CD14-positive monocyte (primary cell): Measurements from ENCODE around the gene RNF227. TPM values are rescaled to one million over a fixed set of nuclear protein-coding genes. Genes with fewer than 3 reads are reported as not detected.
A peak's percentile ranks its signal among the peaks of the same experiment; 100 is the strongest.
"Not testable (repeated sequence)": the region's sequence is repeated elsewhere in the genome, so short reads cannot be mapped to it uniquely, and the experiment has no call there.

Experiments
- DNase-seq, 3 donors: peaks; one replicate each; pipeline ENCODE4 v3.0.0-alpha.2; 2011 to 2022
- H2AFZ ChIP-seq: 2 replicates; pipeline ENCODE4 v1.6.0; 2012; ENCODE audit warnings: mild to moderate bottlenecking, low read depth, low read length, inconsistent platforms; ENCODE audit not compliant: insufficient read depth, poor library complexity, severe bottlenecking
- H3K27ac ChIP-seq, 2 donors: 1 replicate in 1 of 2; 2 replicates in 1 of 2; pipeline ENCODE4 v1.5.1; 2012 to 2013; ENCODE audit warnings: low read length in 2 of 2, control low read depth in 1 of 2, inconsistent platforms in 1 of 2, low read depth in 1 of 2, mild to moderate bottlenecking in 1 of 2
- H3K27me3 ChIP-seq, 2 donors: one replicate each; pipeline versions ENCODE4 v1.6.0 to v1.6.1; 2011 to 2013; ENCODE audit warnings: low read length in 2 of 2; ENCODE audit not compliant: control insufficient read depth in 2 of 2, insufficient read depth in 2 of 2
- H3K36me3 ChIP-seq, 2 donors: replicated peaks in 1 of 2; 1 replicate in 1 of 2; 2 replicates in 1 of 2; pipeline versions ENCODE4 v1.5.1 to v1.6.1; 2012 to 2013; ENCODE audit warnings: low read length in 2 of 2, control low read depth in 1 of 2, inconsistent platforms in 1 of 2, mild to moderate bottlenecking in 1 of 2; ENCODE audit not compliant: insufficient read depth in 2 of 2, control insufficient read depth in 1 of 2
- H3K4me1 ChIP-seq, 2 donors: 1 replicate in 1 of 2; 2 replicates in 1 of 2; pipeline versions ENCODE4 v1.5.1 to v1.6.1; 2012 to 2013; ENCODE audit warnings: low read length in 2 of 2, control low read depth in 1 of 2, inconsistent platforms in 1 of 2, mild to moderate bottlenecking in 1 of 2, moderate library complexity in 1 of 2; ENCODE audit not compliant: insufficient read depth in 2 of 2, control insufficient read depth in 1 of 2
- H3K4me2 ChIP-seq: replicated peaks from 2 replicates; pipeline ENCODE3; 2012; ENCODE audit warnings: low read length, moderate library complexity, mild to moderate bottlenecking; ENCODE audit not compliant: poor library complexity, severe bottlenecking; ENCODE audit errors: extremely low read depth
- H3K4me3 ChIP-seq, 3 experiments: fragments of 200-600 bp in 1 of 3; sonication (generic) in 1 of 3; replicated peaks in 1 of 3; 1 replicate in 2 of 3; 2 replicates in 1 of 3; pipeline ENCODE4 v1.5.1; 2011 to 2013; ENCODE audit warnings: low read length in 3 of 3, mild to moderate bottlenecking in 3 of 3, control low read depth in 2 of 3, low read depth in 2 of 3, inconsistent platforms in 1 of 3, moderate library complexity in 1 of 3
- H3K79me2 ChIP-seq: 2 replicates; pipeline ENCODE4 v1.6.0; 2012; ENCODE audit warnings: mild to moderate bottlenecking, control low read depth, inconsistent platforms, low read length, moderate library complexity; ENCODE audit not compliant: insufficient read depth
- H3K9ac ChIP-seq: 2 replicates; pipeline ENCODE4 v1.6.0; 2017; ENCODE audit warnings: low read length, mild to moderate bottlenecking; ENCODE audit not compliant: insufficient read depth, poor library complexity, severe bottlenecking
- H3K9me3 ChIP-seq, 2 donors: replicated peaks in 1 of 2; 1 replicate in 1 of 2; 2 replicates in 1 of 2; pipeline versions ENCODE4 v1.5.1 to v1.6.1; 2012 to 2013; ENCODE audit warnings: low read length in 2 of 2, control low read depth in 1 of 2; ENCODE audit not compliant: control insufficient read depth in 1 of 2, insufficient read depth in 1 of 2
- H4K20me1 ChIP-seq: 2 replicates; pipeline ENCODE4 v1.6.0; 2012; ENCODE audit warnings: mild to moderate bottlenecking, low read length, control low read depth, moderate library complexity; ENCODE audit not compliant: insufficient read depth
- H3K27ac Mint-ChIP-seq, 7 donors: one replicate each; pipeline ENCODE4 v1.8.0; 2020; ENCODE audit warnings: mild to moderate bottlenecking in 7 of 7, mixed read lengths in 7 of 7, moderate library complexity in 6 of 7, inconsistent platforms in 2 of 7
- H3K27me3 Mint-ChIP-seq, 3 donors: one replicate each; pipeline ENCODE4 v1.8.0; 2021 to 2022; ENCODE audit warnings: low read depth in 3 of 3, mild to moderate bottlenecking in 3 of 3, mixed read lengths in 3 of 3, moderate library complexity in 3 of 3, inconsistent platforms in 1 of 3
- H3K36me3 Mint-ChIP-seq, 2 donors: one replicate each; pipeline ENCODE4 v1.8.0; 2020; ENCODE audit warnings: mixed read lengths in 2 of 2, inconsistent platforms in 1 of 2, mild to moderate bottlenecking in 1 of 2
- H3K4me1 Mint-ChIP-seq: one replicate; pipeline ENCODE4 v1.8.0; 2020; ENCODE audit warnings: mild to moderate bottlenecking, mixed read lengths
- H3K4me3 Mint-ChIP-seq, 2 donors: one replicate each; pipeline ENCODE4 v1.8.0; 2020; ENCODE audit warnings: mild to moderate bottlenecking in 2 of 2, mixed read lengths in 2 of 2, moderate library complexity in 1 of 2
- H3K9me3 Mint-ChIP-seq, 7 donors: one replicate each; pipeline ENCODE4 v1.8.0; 2020 to 2022; ENCODE audit warnings: mixed read lengths in 7 of 7, mild to moderate bottlenecking in 6 of 7, moderate library complexity in 6 of 7, inconsistent platforms in 2 of 7
- WGBS: methylation state at CpG from one replicate; pipeline ENCODE4 v1.1.5; 2013; ENCODE audit warnings: missing lambda C conversion rate; ENCODE audit not compliant: insufficient coverage; 5-methylcytosine and 5-hydroxymethylcytosine counted together
- intact Hi-C, 2 donors: fragments of 100-400 bp; cut with micrococcal nuclease; formaldehyde crosslinking; loops; one replicate each; pipeline versions ENCODE4 v1.15.0 to v1.15.1; 2023
- polyA plus RNA-seq, 3 donors: library from polyadenylated mRNA; depleted of rRNA in 1 of 3; unstranded in 2 of 3; stranded (reverse) in 1 of 3; fragments of 300-500 nt in 2 of 3; fragments of >200 nt in 1 of 3; fragmentation: Illumina TruSeq in 2 of 3; gene quantifications; 1 replicate in 2 of 3; 2 replicates in 1 of 3; pipeline ENCODE4 v1.2.3, GENCODE V29; 2012 to 2021
- TF ChIP-seq, protein P1 (sequence below): fragments of 200-600 bp; IDR thresholded peaks from one replicate; pipeline ENCODE4 v1.8.0; 2022; ENCODE audit warnings: antibody characterized with exemption, mild to moderate bottlenecking

The RNF227 gene
- polyA plus RNA-seq, 3 donors, result 0.59 to 6.7 (median 1.3) TPM

DNA sequence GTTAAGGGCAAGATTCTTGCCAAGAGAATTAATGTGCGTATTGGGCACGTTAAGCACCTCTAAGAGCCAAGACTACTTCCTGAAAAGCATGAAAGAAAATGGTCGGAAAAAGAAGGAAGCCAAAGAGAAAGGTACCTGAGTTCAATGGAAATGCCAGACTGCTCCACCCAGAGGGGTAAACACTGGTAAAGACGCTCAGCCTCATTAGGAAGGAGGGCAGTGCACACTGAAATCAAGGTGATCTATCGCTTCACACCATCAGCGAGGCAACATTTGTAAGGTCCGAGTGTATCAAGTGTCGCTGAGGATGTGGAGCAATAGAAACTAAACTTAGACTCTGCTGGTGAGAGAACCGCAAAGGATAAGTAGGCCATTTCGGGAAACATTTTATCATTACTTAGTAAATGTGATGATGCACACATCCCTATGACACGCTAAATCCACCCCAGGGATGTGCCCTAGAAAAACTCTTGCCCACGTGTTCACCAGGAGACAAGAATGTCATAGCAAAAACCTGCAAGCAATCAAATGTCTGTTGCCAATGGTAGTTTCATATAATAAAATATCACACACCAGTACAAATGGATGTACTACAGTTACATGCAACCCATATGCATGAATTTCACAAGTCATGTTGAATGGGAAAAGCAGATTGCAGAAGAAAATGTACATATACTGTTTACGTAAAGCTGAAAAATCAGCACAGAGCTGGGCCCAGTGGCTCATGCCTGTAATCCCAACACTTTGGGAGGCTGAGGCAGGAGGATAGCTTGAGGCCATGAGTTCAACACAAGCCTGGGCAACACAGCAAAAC lies 39.5 kb upstream of the RNF227 start:
- Histone ChIP-seq H3K79me2 (no peaks in the 10 kb centered on the region), H3K9ac (no peak overlapping the region)

DNA sequence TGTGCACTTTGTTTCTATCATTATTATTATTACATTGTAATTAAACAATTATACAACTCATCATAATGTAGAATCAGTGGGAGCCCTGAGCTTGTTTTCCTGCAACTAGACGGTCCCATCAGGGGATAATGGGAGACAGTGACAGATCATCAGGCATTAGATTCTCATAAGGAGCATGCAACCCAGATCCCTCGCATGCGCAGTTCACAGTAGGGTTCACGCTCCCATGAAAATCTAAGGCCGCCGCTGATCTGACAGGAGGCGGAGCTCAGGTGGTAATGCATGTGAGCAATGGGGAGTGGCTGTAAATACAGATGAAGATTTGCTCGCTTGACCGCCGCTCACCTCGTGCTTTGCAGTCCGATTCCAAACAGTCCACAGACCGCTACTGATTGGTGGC lies 37.2 kb upstream of the RNF227 start:
- H3K9ac ChIP-seq, H4K20me1 ChIP-seq, H3K9me3 ChIP-seq, H3K27ac Mint-ChIP-seq, H3K27ac ChIP-seq, H2AFZ ChIP-seq, H3K4me3 ChIP-seq, H3K27me3 Mint-ChIP-seq, H3K4me1 ChIP-seq, intact Hi-C loops, H3K4me3 Mint-ChIP-seq, H3K27me3 ChIP-seq, DNase-seq, H3K79me2 ChIP-seq, H3K9me3 Mint-ChIP-seq, H3K4me2 ChIP-seq: not testable (repeated sequence)
- H3K36me3 Mint-ChIP-seq, result peaks cover 21 to 22% of the 10 kb centered on the region in 2 donors
- H3K4me1 Mint-ChIP-seq, result peaks cover 21% of the 10 kb centered on the region
- 97% methylated on average over 12 of the region's 13 CpGs for WGBS
- peaks cover 16 to 19% of the 10 kb centered on the region in 2 donors for H3K36me3 ChIP-seq

More for the DNA sequence above, 39.5 kb upstream of the RNF227 start:
- Mint-ChIP-seq H3K27me3 (no peaks in the 10 kb centered on the region), H3K27ac (no peak overlapping the region), H3K4me1 (peaks cover 31% of the 10 kb centered on the region), H3K36me3 (peaks cover 0 to 2% of the 10 kb centered on the region in 2 donors), H3K9me3 (peaks cover 0 to 1% (median 0%) of the 10 kb centered on the region in 7 donors), H3K4me3 (peak overlapping the region in 1 of 2 donors; percentile 38)
- Histone ChIP-seq H3K4me2 (no peak overlapping the region), H3K4me1 (peaks cover 6 to 18% of the 10 kb centered on the region in 2 donors), H4K20me1 (no peaks in the 10 kb centered on the region), H3K27ac (no peak overlapping the region), H3K27me3 (no peaks in the 10 kb centered on the region), H3K4me3 (no peak overlapping the region), H3K9me3 (no peaks in the 10 kb centered on the region), H3K36me3 (no peaks in the 10 kb centered on the region), H2AFZ (no peak overlapping the region)
- 63% methylated on average over 8 of the region's 13 CpGs for WGBS
- no peak for DNase-seq
- TF ChIP-seq, protein P1, sequence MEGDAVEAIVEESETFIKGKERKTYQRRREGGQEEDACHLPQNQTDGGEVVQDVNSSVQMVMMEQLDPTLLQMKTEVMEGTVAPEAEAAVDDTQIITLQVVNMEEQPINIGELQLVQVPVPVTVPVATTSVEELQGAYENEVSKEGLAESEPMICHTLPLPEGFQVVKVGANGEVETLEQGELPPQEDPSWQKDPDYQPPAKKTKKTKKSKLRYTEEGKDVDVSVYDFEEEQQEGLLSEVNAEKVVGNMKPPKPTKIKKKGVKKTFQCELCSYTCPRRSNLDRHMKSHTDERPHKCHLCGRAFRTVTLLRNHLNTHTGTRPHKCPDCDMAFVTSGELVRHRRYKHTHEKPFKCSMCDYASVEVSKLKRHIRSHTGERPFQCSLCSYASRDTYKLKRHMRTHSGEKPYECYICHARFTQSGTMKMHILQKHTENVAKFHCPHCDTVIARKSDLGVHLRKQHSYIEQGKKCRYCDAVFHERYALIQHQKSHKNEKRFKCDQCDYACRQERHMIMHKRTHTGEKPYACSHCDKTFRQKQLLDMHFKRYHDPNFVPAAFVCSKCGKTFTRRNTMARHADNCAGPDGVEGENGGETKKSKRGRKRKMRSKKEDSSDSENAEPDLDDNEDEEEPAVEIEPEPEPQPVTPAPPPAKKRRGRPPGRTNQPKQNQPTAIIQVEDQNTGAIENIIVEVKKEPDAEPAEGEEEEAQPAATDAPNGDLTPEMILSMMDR, result no peak
- intact Hi-C loops, result no loop called here
